Measurements from ENCODE around the gene CLEC4M.
"Not testable (repeated sequence)": the region's sequence is repeated elsewhere in the genome, so short reads cannot be mapped to it uniquely, and the experiment has no call there.

CLEC4M gene

DNA sequence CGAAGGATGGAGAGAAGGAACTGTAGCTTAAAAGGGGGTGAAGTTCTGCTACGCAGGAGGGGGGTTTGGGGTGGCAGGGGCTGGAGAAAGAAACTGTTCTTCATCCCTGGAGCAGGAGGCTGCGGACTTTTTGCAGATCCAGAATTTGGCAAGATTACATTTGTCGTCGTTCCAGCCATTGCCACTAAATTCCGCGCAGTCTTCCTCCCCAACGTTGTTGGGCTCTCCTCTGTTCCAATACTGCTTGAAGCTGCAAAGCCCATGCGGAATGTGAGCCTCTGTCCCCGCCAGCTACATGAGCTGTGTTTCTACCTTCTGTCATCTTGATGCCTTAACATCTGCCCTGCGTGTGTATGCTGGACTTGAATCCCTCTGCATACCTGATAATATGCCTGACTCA, 20.1 kb upstream of the CLEC4M start:
- DNase-seq, result no peak

DNA sequence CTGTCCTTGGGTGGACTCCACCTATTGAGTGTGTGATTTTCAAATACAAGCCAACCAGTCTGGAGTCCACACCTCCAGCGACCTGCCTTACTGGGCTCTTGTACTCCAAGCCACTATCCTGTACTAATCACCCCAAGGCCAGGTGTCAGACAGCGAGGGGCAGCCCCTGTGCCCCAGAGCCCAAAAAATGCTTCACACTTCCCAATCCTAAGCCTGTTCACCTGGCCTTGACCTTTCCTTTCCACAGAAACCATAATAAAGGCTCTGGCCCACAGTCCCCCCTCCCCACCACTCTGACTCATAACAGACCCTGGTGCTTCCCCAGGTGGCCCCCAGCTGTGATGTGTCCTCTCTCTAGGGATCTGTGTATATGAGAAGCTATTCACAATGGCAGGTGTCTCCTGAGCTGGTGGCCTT, 19.6 kb upstream of the CLEC4M start:
- DNase-seq, result no peak

DNA sequence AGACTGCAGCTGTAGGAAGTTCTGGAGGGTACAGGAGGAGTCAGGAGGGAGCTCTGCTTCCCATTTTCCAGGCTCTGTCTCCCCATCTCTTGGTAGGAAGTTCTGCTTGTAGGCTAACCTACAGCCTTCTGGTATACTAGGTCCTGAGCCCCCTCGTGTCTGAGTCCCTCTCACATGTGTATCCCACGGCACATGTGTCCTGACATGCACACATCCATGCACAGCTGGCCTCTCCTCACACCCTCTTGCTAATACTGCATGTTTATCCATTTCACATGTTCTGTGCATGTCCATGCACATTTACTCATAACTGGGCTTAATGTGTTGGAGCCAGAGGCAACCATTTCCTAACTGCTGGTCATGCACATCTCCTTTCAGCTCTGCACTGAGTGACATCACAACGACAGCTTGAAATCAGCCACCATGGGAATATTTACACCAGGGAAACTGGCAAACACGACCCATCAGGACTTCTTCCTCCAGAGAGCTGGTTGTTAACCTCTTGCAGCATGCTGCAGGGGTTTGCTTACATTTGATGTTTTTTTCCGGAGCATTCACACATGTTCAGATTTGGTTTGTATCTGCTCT, 18.8 kb upstream of the CLEC4M start:
- DNase-seq, result no peak

DNA sequence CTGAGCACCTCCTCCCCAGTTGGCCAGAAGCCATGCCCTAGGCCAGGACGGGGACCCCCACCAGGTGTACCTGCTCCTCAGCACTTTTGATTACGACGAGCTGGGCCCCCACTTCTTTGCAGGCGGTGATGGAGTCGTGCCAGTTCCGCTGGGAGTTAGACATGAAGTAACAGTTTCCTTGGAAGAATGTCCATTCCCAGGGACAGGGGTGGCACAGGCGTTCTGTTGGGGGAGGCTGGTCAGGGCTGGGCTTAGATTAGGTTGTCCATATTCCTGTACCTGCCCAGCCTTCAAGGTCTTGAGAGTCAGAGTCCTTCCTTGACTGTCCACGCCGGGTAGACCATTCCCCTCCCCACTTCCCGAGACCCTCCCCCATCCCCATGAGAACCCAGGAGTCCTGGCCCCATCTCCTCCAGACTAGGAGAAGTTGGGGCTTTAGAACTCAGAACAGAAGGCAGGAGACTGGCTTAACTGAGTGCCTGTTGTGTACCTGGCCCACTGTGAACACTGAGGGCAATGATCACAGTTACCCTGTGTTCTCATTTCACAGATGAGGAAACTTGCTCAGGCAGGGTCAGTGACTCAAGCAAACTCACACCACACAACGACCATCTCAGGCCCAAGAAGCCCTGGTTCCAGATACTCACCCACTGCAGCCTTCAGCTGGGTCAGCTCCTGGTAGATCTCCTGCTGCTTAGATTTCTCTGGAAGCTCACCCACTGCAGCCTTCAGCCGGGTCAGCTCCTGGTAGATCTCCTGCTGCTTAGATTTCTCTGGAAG, 18.0 kb upstream of the CLEC4M start:
- no peak for DNase-seq

DNA sequence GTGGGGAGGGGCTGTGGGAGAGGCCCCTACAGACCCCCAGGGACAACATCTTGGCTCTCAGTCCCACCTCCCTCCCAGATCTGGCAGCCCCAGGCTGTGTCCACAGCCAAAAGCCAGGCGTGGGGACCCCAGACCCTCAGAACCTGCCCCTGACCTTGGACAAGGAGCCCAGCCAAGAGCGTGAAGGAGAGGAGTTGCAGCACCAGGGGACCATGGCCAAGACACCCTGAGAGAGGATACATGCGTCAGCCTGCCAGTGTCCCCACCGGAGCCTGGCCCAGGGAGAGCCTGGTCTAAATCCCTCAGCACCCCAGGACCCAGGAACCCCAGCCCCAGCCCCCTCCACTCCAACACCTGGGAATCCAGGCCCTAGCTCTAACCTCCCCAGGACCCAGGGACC, 16.7 kb upstream of the CLEC4M start:
- DNase-seq, result not testable (repeated sequence)

DNA sequence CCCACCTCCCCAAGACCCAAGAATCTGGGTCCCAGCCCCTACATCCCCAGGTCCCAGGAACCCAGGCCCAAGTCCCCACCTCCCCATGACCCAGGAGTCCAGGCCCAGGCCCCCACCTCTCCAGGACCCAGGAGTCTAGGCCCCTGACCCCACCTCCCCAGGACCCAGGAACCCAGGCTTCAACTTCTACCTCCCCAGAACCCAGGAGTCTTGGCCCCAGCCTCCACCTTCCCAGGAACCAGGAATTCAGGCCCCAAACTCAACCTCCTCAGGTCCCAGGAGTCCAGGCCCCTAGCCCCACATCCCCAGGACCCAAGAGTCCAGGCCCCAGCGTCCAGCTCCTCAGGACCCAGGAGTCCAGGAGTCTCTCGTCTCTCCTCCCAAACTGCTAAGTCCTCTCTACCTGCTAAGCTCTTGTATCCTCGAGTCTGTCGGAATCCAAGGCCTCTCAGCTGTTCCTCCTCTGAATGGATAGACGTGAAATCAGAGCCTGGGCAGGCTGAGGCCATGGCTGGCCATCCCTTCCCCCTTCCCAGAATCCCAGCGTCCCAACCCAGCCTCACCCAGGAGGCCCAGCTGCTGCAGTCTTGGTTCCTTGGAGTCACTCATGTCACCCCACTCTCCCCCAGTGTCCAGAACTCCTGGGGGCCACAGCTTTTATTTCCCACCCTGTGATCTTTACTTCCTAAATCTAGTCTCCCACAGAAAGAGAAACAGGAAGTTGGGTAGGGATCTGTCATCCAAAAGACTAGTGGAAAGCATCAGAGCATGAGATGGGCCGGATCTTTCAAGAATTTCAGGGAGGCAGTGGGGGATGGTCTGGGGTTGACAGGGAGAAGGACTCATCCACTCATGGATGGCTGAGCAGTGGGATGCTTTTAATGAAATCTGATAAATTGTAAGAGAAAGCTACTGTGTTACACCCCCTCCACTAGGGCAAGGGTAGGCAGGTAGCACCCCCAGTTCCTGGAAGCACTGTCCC, 15.8 kb upstream of the CLEC4M start, which contains the start of gene CD209:
TSS of gene CD209 (minus strand) at position 632 of the 982 bp plus-strand sequence. CDS start at position 609, 23 bp downstream.
- DNase-seq, result no peak

- DNase-seq, result no peak
These were observed 14.9 kb upstream of the CLEC4M start for GRCh38 chr19:7748171-7748570.

DNA sequence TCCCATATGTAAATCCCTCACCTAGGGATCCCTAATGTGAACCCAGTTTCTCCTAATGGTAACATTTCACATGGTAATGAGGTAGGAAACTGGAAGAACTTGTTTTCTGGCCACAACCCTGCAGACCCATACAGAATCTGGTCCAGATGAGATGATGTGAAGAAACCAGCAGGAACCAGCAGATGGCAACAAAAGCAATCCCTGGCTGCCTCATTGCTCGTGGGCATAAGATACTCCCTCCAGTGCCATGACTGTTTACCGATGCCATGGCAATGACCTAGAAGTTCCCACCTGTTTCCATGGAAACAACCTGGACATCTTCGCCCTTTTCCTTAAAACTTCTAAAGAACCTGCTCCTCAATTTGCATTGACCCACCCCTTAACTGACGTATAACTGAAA, 14.3 kb upstream of the CLEC4M start:
- peak in 1 of 2 experiments; percentile 13 for DNase-seq

- DNase-seq, result no peak
These were observed 11.8 kb upstream of the CLEC4M start for GRCh38 chr19:7751157-7751783.

DNA sequence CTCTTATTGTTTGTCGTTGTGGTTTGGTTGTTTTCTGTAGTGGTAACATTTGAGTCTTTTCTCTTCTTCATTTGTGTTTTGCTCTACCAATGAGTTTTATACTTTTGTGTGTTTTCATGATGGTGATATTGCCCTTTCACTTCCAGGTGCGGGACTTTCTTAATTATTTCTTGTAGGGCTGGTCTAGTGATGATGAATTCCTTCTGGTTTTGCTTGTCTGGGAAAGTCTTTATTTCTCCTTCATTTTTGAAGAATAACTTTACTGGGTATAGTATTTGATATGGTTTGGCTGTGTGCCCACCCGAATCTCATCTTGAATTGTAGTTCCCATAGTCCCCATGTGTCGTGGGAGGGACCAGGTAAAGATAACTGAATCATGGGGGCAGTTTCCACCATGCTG, 6.8 kb upstream of the CLEC4M start:
- no peak for DNase-seq

DNA sequence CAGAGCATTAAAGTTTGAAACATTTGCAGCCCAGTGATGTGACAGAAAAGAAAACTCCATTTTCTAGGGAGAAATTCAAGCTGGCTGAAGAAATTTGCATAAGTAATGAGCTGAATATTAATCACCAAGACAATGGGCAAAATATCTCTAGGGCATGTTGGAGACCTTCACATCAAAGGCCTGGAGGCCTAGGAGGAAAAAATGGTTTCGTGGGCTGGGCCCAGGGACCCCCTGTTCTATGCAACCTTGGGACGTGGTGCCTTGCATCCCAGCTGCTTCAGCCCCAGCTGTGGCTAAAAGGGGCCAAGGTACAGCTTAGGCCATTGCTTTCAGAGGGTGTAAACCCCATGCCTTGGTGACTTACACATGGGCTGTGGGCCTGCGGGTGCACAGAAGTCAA, 5.7 kb upstream of the CLEC4M start:
- no peak for DNase-seq

DNA sequence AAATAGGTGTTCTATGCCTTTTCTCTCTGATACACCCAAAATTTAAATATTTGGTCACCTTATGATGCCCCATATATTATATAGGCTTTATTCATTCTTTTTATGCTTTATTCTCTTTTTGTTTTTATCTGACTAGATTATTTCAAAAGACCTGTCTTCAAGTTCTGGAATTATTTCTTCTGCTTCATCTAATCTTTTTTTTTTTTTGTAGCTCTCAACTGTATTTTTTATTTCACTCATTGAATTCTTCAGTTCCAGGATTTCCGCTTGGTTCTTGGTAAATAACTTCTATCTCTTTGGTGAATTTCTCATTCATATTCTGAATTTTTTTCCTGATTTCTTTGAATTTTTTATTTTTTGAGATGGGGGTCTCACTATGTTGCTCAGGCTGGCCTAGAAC, 3.9 kb upstream of the CLEC4M start:
- no peak for DNase-seq

- no peak for DNase-seq
These were observed 653 bp downstream of the CLEC4M start for GRCh38 chr19:7763696-7764095.

GRCh38 chr19:7764157-7764556, 1.1 kb downstream of the CLEC4M start:
- not testable (repeated sequence) for DNase-seq

- not testable (repeated sequence) for DNase-seq
These were observed 2.0 kb downstream of the CLEC4M start for GRCh38 chr19:7765043-7765442.

GRCh38 chr19:7766535-7766934, 3.5 kb downstream of the CLEC4M start:
- no peak for DNase-seq

DNA sequence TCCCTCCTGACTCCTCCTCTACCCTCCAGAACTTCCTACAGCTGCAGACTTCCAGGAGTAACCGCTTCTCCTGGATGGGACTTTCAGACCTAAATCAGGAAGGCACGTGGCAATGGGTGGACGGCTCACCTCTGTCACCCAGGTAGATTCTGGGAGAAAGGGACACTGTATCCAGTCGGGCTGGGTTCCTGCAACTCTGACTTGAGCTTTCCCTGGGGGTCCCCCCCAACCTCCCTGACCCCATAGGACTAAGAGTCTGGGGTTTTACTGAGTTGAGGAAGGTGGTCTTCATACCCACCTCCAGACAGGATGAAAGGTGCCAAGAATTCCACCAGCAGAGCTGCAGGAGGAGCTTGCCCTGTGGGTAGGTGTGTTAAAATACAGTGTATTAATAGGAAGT, 4.4 kb downstream of the CLEC4M start:
- DNase-seq, result no peak

DNA sequence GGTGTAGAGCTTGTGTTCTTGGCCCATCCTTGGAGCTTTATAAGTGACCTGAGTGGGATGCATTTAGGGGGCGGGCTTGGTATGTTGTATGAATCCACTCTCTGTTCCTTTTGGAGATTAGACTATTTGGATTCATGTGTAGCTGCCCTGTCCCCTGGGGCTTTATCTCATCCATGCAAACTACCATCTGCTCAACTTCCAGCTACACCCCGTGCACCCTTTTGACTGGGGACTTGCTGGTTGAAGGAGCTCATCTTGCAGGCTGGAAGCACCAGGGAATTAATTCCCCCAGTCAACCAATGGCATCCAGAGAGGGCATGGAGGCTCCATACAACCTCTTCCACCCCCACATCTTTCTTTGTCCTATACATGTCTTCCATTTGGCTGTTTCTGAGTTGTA, 6.1 kb downstream of the CLEC4M start:
- no peak for DNase-seq

- no peak for DNase-seq
These were observed 8.0 kb downstream of the CLEC4M start for GRCh38 chr19:7771072-7771471.

GRCh38 chr19:7772752-7773291, 9.8 kb downstream of the CLEC4M start:
- DNase-seq, result no peak

- DNase-seq, result no peak
These were observed 10.8 kb downstream of the CLEC4M start for GRCh38 chr19:7773841-7774240.

DNA sequence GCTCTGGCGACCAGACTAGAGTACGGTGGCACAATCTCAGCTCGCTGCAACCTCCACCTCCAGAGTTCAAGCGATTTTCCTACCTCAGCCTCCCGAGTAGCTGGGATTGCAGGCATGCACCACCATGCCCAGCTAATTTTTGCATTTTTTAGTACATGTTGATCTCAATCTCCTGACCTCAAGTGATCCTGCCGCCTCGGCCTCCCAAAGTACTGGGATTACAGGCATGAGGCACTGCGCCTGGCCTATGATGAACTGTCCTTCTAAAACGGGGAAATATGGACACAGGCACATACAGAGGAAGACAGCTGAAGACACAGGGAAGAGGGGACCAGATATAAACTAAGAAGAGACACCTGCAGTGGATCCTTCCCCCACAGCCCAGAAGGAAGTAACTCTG, 12.7 kb downstream of the CLEC4M start:
- no peak for DNase-seq

DNA sequence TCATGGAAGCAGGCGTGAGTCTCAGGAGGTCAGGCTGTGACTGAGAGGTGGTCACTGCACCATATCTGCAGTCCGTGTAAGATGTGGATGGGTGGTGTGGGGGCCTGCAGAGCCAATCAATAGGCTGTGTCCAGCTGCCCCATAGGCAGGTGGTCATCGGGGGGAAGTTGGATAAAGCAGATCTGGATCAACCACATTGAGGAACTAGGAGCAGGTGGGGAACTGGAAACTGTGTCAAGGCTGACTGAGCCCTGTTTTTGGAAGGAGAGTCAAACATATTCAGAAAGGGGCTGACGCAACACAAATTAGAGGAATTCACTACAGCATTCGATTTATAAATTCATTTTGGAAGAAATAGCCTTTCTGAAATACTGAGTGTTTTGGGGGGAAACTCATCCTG, 15.0 kb downstream of the CLEC4M start:
- no peak for DNase-seq
